Natural killer cell (primary cell): ENCODE results near the gene PHF14. TPM values are rescaled to one million over a fixed set of nuclear protein-coding genes. Genes with fewer than 3 reads are reported as not detected.

ENCODE experiments used
- ATAC-seq, 3 donors: fragments of 150-1000 bp in 2 of 3; fragments of 200-7000 bp in 1 of 3; cut with Tn5 transposase; 1 replicate in 1 of 3; 2 replicates in 2 of 3; pipeline ENCODE4 v1.10.0; 2021; ENCODE audit warnings: mild to moderate bottlenecking in 2 of 3, moderate library complexity in 2 of 3
- DNase-seq, 2 donors: peaks; one replicate each; pipeline versions ENCODE4 v3.0.0 to v3.0.0-alpha.2; 2013 to 2021; ENCODE audit warnings: mixed read lengths in 1 of 2
- H3K27ac ChIP-seq: one replicate; pipeline ENCODE4 v1.5.1; 2013; ENCODE audit warnings: mild to moderate bottlenecking, low read length
- H3K27me3 ChIP-seq: one replicate; pipeline ENCODE4 v1.6.1; 2013; ENCODE audit warnings: low read length; ENCODE audit not compliant: control insufficient read depth, insufficient read depth
- H3K36me3 ChIP-seq: one replicate; pipeline ENCODE4 v1.6.1; 2013; ENCODE audit warnings: low read length; ENCODE audit not compliant: control insufficient read depth, insufficient read depth
- H3K4me1 ChIP-seq: one replicate; pipeline ENCODE4 v1.6.1; 2013; ENCODE audit warnings: low read length; ENCODE audit not compliant: control insufficient read depth, insufficient read depth
- H3K4me3 ChIP-seq: one replicate; pipeline ENCODE4 v1.5.1; 2013; ENCODE audit warnings: low read length
- H3K9me3 ChIP-seq: one replicate; pipeline ENCODE4 v1.6.1; 2013; ENCODE audit warnings: low read length; ENCODE audit not compliant: control insufficient read depth, insufficient read depth
- H3K27ac Mint-ChIP-seq, 2 donors: one replicate each; pipeline ENCODE4 v1.8.0; 2022; ENCODE audit warnings: mild to moderate bottlenecking in 2 of 2, mixed read lengths in 2 of 2, moderate library complexity in 1 of 2
- H3K27me3 Mint-ChIP-seq, 2 donors: one replicate each; pipeline ENCODE4 v1.8.0; 2022; ENCODE audit warnings: low read depth in 2 of 2, mixed read lengths in 2 of 2
- H3K36me3 Mint-ChIP-seq: one replicate; pipeline ENCODE4 v1.8.0; 2022; ENCODE audit warnings: mixed read lengths
- H3K4me1 Mint-ChIP-seq, 2 donors: one replicate each; pipeline ENCODE4 v1.8.0; 2022; ENCODE audit warnings: mixed read lengths in 2 of 2
- H3K4me3 Mint-ChIP-seq: one replicate; pipeline ENCODE4 v1.8.0; 2022; ENCODE audit warnings: mild to moderate bottlenecking, moderate library complexity, mixed read lengths
- H3K9me3 Mint-ChIP-seq, 2 donors: one replicate each; pipeline ENCODE4 v1.8.0; 2022; ENCODE audit warnings: mixed read lengths in 2 of 2
- CTCF ChIP-seq: fragments of 200-600 bp; IDR thresholded peaks from one replicate; pipeline ENCODE4 v1.8.0; 2022; ENCODE audit warnings: antibody characterized with exemption
- WGBS: methylation state at CpG from one replicate; pipeline ENCODE4 v1.1.7; 2013; ENCODE audit warnings: missing lambda C conversion rate; ENCODE audit not compliant: insufficient coverage; 5-methylcytosine and 5-hydroxymethylcytosine counted together
- intact Hi-C: fragments of 100-400 bp; cut with micrococcal nuclease; formaldehyde crosslinking; loops from one replicate; pipeline ENCODE4 v1.14.2; 2022
- total RNA-seq, 4 donors: library from RNA; stranded (reverse); fragments of 120-200 nt in 1 of 4; gene quantifications; one replicate each; pipeline versions ENCODE4 v1.2.3 to v1.2.4, GENCODE V29; 2013 to 2022

Gene PHF14
- total RNA-seq, 3 donors from 2014 or later (not counting 1 experiment from before 2014, with no cell fraction given): 23.6 to 30.8 (median 27.7) TPM

GRCh38 chr7:10972174-10972573, 1.5 kb upstream of the PHF14 start:
- Histone ChIP-seq H3K4me1 (peaks cover 13% of the 10 kb centered on the region), H3K9me3 (no peaks in the 10 kb centered on the region), H3K27me3 (no peaks in the 10 kb centered on the region), H3K27ac (no peak overlapping the region), H3K4me3 (no peak overlapping the region), H3K36me3 (peaks cover 2% of the 10 kb centered on the region)
- Mint-ChIP-seq H3K27me3 (peaks cover 13 to 19% of the 10 kb centered on the region in 2 donors), H3K27ac (peak overlapping the region in 1 of 2 donors; percentile 88), H3K4me1 (peaks cover 31 to 33% of the 10 kb centered on the region in 2 donors), H3K4me3 (peak overlapping the region; percentile 92), H3K9me3 (no peaks in the 10 kb centered on the region), H3K36me3 (no peaks in the 10 kb centered on the region)
- ATAC-seq: no peak
- no peak for DNase-seq
- TF ChIP-seq CTCF: no peak
- 100% methylated on average over 3 of the region's 5 CpGs for whole genome bisulfite sequencing
- intact Hi-C loops: no loop called here

- peaks cover 31 to 41% of the 10 kb centered on the region in 2 donors for H3K4me1 Mint-ChIP-seq
- Histone ChIP-seq H3K27ac (peak overlapping the region; percentile 53), H3K9me3 (no peaks in the 10 kb centered on the region), H3K36me3 (peaks cover 2% of the 10 kb centered on the region), H3K4me1 (peaks cover 13% of the 10 kb centered on the region), H3K27me3 (no peaks in the 10 kb centered on the region), H3K4me3 (peak overlapping the region; percentile 58)
- intact Hi-C loops: loop anchor here (1.0 kb wide), 1 partner anchor 34 kb away; a partner anchor contains a TSS
- peaks cover 4 to 10% of the 10 kb centered on the region in 2 donors for H3K27me3 Mint-ChIP-seq
- DNase-seq (peak in 1 of 2 donors; percentile 46), ATAC-seq (peak; percentile 16 to 28 (median 23))
- peak overlapping the region; percentile 85 to 88 for H3K27ac Mint-ChIP-seq
- no peaks in the 10 kb centered on the region for H3K9me3 Mint-ChIP-seq
- TF ChIP-seq CTCF: no peak
- peak overlapping the region; percentile 92 for H3K4me3 Mint-ChIP-seq
- no peaks in the 10 kb centered on the region for H3K36me3 Mint-ChIP-seq
- WGBS: 1% methylated on average over 46 of the region's 47 CpGs
Observed at GRCh38 chr7:10973942-10974911, 555 bp downstream of the PHF14 start.

- no peaks in the 10 kb centered on the region for H3K9me3 ChIP-seq
- TF ChIP-seq CTCF: no peak
- Mint-ChIP-seq H3K4me3 (no peak overlapping the region), H3K27ac (no peak overlapping the region), H3K27me3 (no peaks in the 10 kb centered on the region), H3K4me1 (peaks cover 33 to 47% of the 10 kb centered on the region in 2 donors), H3K36me3 (peaks cover 2% of the 10 kb centered on the region), H3K9me3 (no peaks in the 10 kb centered on the region)
- intact Hi-C loops: no loop called here
- DNase-seq (no peak), ATAC-seq (no peak)
- H3K4me3 ChIP-seq: no peak overlapping the region
- H3K4me1 ChIP-seq: peaks cover 13% of the 10 kb centered on the region
- no peaks in the 10 kb centered on the region for H3K27me3 ChIP-seq
- no peak overlapping the region for H3K27ac ChIP-seq
- H3K36me3 ChIP-seq: peaks cover 2% of the 10 kb centered on the region
- 80% methylated on average over 1 of the region's 4 CpGs for whole genome bisulfite sequencing
Observed at GRCh38 chr7:10977113-10977512, 3.4 kb downstream of the PHF14 start.
